ENCODE measurements around the gene PRDM2.

DNA sequence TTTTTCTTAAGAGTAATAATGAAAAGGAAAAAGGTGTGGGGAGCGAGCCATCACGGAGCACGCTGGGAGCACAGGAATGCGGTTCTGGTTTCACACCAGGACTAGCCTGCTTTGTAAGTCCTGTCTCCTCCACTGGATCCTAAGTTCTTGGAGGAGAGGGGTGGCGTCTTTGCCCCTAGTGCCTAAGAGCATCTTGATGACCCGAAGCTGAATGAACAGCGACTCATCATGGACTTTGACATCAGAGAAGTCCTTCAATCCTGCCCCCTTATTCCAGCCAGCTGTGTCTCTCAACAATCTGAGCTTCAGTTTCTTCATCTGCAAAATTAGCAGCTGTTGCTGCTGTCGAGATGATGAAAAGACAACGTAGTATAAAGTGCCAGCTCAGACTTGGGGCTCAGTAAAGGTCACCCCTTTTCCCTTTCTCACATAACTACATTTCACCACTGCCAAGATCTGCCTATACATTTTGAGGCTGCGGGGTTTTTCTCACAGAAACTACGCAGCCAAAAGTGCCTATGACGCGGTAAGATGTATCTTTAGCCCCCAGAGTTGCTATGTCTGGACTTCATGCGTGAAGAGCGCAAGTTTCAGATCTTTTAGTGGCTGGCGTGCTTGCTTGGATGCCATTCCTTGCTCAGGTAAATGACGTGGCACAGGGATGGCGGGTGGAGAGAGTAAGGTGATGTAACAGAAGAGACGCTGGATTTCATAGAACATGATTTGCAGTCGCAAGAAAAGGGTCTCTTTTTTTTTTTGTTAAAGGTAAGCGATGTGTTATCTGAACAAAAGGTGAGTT is 4.9 kb upstream of the PRDM2 start:
- TF ChIP-seq, protein P1, sequence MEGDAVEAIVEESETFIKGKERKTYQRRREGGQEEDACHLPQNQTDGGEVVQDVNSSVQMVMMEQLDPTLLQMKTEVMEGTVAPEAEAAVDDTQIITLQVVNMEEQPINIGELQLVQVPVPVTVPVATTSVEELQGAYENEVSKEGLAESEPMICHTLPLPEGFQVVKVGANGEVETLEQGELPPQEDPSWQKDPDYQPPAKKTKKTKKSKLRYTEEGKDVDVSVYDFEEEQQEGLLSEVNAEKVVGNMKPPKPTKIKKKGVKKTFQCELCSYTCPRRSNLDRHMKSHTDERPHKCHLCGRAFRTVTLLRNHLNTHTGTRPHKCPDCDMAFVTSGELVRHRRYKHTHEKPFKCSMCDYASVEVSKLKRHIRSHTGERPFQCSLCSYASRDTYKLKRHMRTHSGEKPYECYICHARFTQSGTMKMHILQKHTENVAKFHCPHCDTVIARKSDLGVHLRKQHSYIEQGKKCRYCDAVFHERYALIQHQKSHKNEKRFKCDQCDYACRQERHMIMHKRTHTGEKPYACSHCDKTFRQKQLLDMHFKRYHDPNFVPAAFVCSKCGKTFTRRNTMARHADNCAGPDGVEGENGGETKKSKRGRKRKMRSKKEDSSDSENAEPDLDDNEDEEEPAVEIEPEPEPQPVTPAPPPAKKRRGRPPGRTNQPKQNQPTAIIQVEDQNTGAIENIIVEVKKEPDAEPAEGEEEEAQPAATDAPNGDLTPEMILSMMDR (IDR thresholded peaks at IDR 0.05), result no peak
- TF ChIP-seq POLR2AphosphoS5 (IDR thresholded peaks at IDR 0.05) (no peak), POLR2A (IDR thresholded peaks at IDR 0.05) (no peak)
